Peyer's patch (tissue), 4 donors: ENCODE measurements around the gene EFCAB5.
"Not testable (repeated sequence)": the region's sequence is repeated elsewhere in the genome, so short reads cannot be mapped to it uniquely, and the experiment has no call there.

Experiments
- CTCF ChIP-seq, 6 experiments: fragments of 450-650 bp in 4 of 6; fragments of 200-600 bp in 2 of 6; sonication (generic) in 1 of 6; IDR thresholded peaks; one replicate each; pipeline ENCODE4 v1.5.1; 2017 to 2019; ENCODE audit warnings: antibody characterized with exemption in 6 of 6, mild to moderate bottlenecking in 3 of 6, moderate library complexity in 1 of 6
- POLR2A ChIP-seq, 2 donors: fragments of 450-650 bp; IDR thresholded peaks; one replicate each; pipeline ENCODE4 v1.5.1; 2017; ENCODE audit warnings: antibody characterized with exemption in 2 of 2, mild to moderate bottlenecking in 2 of 2, moderate library complexity in 2 of 2

GRCh38 chr17:30011934-30012333, 70.5 kb downstream of the EFCAB5 start:
- not testable (repeated sequence) for TF ChIP-seq CTCF, POLR2A (IDR thresholded peaks at IDR 0.05)
